Fibroblast of pulmonary artery (primary cell): ENCODE results near the gene FOXP1.
A peak's percentile ranks its signal among the peaks of the same experiment; 100 is the strongest.

ENCODE experiments used
- DNase-seq: peaks from one replicate; pipeline ENCODE4 v3.0.0-alpha.2; 2010; ENCODE audit warnings: low read depth
- H3K4me3 ChIP-seq: replicated peaks from 2 replicates; pipeline ENCODE4 v1.5.1; 2011; ENCODE audit warnings: low read depth, mild to moderate bottlenecking, control low read depth, low read length, moderate library complexity
- CTCF ChIP-seq: IDR thresholded peaks from 2 replicates; pipeline ENCODE4 v1.5.1; 2011; ENCODE audit warnings: mild to moderate bottlenecking, control low read depth, low read length, inconsistent platforms; ENCODE audit errors: missing control alignments

The FOXP1 gene

GRCh38 chr3:71583566-71584393 is at the start of gene FOXP1:
Gene FOXP1, minus strand, starts transcription at chr3:71583728. Its CDS starts 385,347 bp downstream, at chr3:71198381.
- DNase-seq, result peak; percentile 76
- no peak for TF ChIP-seq CTCF

DNA sequence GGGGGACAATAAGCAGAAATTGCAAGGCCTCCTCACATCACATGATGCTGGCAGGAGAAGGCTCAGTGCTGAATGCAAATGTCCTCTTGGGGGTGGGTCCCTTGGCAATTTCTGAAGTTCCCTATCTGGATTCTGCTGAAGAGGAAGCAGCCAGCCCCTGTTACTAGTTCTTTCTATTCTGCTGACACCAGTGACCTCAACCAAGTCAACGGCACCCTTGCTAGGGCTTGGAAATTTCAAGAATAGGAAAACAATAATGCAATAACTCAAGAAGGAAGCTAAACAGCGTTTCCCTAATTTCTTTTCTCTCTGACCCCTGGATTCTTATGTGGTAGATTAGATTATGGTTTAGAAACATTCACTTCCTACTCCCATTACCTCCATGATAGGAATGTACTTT is 46.2 kb upstream of the FOXP1 start:
- TF ChIP-seq CTCF, result no peak
- no peak for DNase-seq
- H3K4me3 ChIP-seq, result no peak overlapping the region

More at GRCh38 chr3:71583566-71584393, at the start of gene FOXP1:
- peak within 1 kb of the TSS; percentile 72 for H3K4me3 ChIP-seq

- no peak overlapping the region for H3K4me3 ChIP-seq
- DNase-seq, result no peak
- TF ChIP-seq CTCF, result no peak
Measured at GRCh38 chr3:71629289-71629688, 45.8 kb upstream of the FOXP1 start.

DNA sequence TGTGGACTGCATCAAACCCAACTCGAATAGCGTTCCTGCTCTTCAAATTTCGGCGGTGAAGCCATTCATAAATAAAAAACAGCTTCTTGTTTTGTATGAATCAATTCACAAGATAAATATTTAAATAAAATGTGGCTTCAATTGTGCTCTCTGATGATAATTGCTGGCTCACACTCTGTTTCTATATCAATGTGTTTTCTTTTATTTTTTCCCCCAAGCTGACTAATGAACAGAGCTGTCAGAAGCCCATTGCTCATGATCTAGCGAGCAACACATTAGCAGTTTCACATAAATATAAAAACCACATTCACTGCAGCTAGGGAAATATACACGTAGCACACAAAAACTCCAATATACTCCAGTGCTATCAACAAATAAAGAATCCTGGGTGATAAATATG is 45.0 kb upstream of the FOXP1 start:
- TF ChIP-seq CTCF, result no peak
- DNase-seq, result no peak
- H3K4me3 ChIP-seq, result no peak overlapping the region

DNA sequence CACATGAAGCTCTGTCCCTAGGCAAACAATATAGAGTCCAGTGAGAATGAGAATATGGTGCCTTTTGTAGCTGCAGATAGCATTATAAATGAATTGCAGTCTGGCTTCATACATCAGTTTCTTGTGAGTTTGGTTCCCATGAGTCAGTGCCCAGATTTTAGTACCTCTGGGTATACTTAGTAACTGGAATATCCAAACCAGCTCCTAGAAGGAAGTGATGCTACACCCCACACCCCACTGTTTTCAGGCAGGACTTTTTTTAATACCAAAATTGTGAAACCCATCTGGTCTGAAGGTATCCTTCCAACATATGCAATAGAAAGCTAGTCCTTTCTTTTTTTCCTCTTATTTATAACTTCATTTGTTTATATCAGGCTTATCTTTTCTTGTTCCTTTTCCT is 42.1 kb upstream of the FOXP1 start:
- no peak for DNase-seq
- H3K4me3 ChIP-seq, result no peak overlapping the region
- TF ChIP-seq CTCF, result no peak

DNA sequence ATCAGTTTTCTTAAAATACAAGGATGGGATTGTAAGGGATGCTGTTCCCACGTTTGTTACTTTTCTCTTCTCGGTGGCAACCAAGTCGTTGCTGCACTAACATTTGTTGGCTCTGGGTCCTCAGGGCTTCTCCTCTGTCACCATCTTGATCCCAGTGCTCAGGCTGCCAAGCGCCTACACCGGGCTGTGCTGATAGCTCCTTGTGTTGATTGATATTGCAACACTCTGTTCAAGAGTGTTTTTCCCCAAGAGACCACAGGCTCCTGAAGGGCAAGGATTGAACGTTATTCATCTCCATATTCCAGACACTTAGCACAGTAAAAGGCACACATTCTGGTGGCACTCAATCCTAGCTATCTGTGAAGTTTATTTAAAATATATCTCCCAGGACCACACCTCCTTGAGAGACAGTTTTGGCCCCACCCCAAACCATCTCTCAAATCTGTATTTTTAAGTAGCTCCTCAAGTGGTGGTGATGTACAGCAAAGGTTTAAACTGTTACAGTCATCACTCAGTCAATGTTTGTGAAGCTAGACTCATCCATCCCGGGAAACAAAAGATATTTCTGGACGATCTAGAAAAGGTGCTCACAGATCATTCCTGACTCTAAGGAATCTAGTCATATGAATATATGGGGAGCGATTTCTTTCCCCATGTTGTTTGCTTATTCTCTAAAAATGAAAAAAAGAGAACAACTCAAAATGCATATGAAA is 38.5 kb upstream of the FOXP1 start:
- TF ChIP-seq CTCF, result no peak
- DNase-seq, result no peak
- no peak overlapping the region for H3K4me3 ChIP-seq
